A673 (cell line): ENCODE data around the gene MAT2B.

ENCODE experiments used
- EZH2 ChIP-seq: fragments of 200-600 bp; sonication (generic); IDR thresholded peaks from 2 replicates; pipeline ENCODE4 v1.6.1; 2017; ENCODE audit warnings: borderline replicate concordance, low read depth, mild to moderate bottlenecking, mixed read lengths, antibody characterized with exemption, low read length; ENCODE audit not compliant: poor library complexity, severe bottlenecking
- TF ChIP-seq, protein P1 (sequence below): fragments of 300-800, 200-600 bp; sonication (generic); conservative IDR thresholded peaks from 2 replicates; pipeline ENCODE4 v1.5.1; 2017; ENCODE audit warnings: low read depth, mild to moderate bottlenecking, antibody characterized with exemption, low read length, moderate library complexity, mixed read lengths

DNA sequence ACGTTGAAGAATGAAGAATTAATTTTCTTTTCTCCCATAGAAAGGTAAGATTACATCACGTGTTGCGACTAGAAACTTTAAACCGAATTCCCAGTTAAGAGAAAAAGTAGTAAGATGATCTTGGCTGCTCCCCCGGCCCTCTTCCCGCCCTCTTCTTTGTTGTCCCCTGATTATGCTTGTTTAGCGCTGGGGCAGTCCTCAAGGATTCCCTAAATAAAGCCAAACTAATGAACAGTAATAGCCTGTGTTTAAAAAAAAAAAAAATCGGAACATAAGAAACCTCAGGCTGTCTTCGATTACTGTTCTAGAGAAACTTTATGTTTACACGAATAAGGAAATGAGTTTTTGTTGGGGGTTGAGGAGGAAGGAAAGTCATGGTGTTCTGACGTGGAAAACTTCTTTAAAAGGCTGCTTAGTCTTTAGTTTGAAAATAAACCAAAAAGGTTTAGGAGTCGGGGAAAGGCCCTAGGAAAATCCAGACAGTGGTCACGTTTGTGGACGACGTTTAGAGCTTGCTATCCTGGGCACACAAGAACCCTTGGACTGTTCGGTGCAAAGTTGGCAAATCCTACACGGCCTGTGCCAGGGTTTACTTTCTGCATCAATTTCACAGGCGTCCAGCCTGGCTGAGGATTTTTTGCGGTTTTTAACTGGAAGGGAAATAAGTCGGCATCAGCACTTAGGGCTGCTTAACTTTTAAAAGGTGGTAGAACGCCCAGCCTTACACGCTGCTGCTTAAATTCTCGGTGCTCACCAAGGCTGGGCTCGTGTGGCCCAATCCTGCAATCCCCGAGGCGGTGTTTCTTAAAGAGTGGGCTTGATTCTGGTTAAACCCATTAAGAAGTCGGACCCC lies 1.1 kb upstream of the MAT2B start:
- TF ChIP-seq EZH2, result no peak
- TF ChIP-seq, protein P1, sequence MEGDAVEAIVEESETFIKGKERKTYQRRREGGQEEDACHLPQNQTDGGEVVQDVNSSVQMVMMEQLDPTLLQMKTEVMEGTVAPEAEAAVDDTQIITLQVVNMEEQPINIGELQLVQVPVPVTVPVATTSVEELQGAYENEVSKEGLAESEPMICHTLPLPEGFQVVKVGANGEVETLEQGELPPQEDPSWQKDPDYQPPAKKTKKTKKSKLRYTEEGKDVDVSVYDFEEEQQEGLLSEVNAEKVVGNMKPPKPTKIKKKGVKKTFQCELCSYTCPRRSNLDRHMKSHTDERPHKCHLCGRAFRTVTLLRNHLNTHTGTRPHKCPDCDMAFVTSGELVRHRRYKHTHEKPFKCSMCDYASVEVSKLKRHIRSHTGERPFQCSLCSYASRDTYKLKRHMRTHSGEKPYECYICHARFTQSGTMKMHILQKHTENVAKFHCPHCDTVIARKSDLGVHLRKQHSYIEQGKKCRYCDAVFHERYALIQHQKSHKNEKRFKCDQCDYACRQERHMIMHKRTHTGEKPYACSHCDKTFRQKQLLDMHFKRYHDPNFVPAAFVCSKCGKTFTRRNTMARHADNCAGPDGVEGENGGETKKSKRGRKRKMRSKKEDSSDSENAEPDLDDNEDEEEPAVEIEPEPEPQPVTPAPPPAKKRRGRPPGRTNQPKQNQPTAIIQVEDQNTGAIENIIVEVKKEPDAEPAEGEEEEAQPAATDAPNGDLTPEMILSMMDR, result no peak
